H1 (cell line): ENCODE measurements around the gene ABHD16A. TPM values are rescaled to one million over a fixed set of nuclear protein-coding genes. Genes with fewer than 3 reads are reported as not detected.
A peak's percentile ranks its signal among the peaks of the same experiment; 100 is the strongest.

Source experiments
- CTCF ChIA-PET: fragments of 300-600 bp; sonication (Branson Sonifier 250); formaldehyde crosslinking; loops from one replicate; lab custom pipeline; 2021; ENCODE audit not compliant: partially characterized antibody; lab: Charles Lee
- POLR2A ChIA-PET: fragments of 300-600 bp; sonication (Branson Sonifier 250); formaldehyde crosslinking; loops from one replicate; lab custom pipeline; 2021; ENCODE audit warnings: inconsistent platforms; ENCODE audit not compliant: partially characterized antibody; lab: Charles Lee
- DNase-seq, 2 experiments: peaks; one replicate each; pipeline versions ENCODE4 v3.0.0 to v3.0.0-alpha.2; 2010 to 2022; ENCODE audit warnings: low spot score in 2 of 2, low read depth in 1 of 2, mixed read lengths in 1 of 2
- FAIRE-seq: peaks from 2 replicates; lab custom pipeline; 2011; peaks lifted over from hg19 to GRCh38; lab: Jason Lieb, UNC
- H2AFZ ChIP-seq: 2 replicates; pipeline ENCODE4 v1.8.1; 2012; ENCODE audit warnings: low read length, inconsistent platforms
- H2AK5ac ChIP-seq: 2 replicates; pipeline ENCODE4 v1.6.1; 2013; ENCODE audit warnings: low read depth, low read length
- H2BK120ac ChIP-seq: replicated peaks from 2 replicates; pipeline ENCODE3; 2013; ENCODE audit warnings: low read depth, low read length, inconsistent platforms
- H2BK12ac ChIP-seq: 2 replicates; pipeline ENCODE4 v1.6.1; 2013; ENCODE audit warnings: low read depth, low read length
- H2BK15ac ChIP-seq: 2 replicates; pipeline ENCODE4 v1.6.1; 2013; ENCODE audit warnings: low read length
- H2BK20ac ChIP-seq: 2 replicates; pipeline ENCODE4 v1.6.1; 2013; ENCODE audit warnings: low read length
- H2BK5ac ChIP-seq: 2 replicates; pipeline ENCODE4 v1.6.1; 2013; ENCODE audit warnings: low read depth, low read length
- H3K14ac ChIP-seq: 2 replicates; pipeline ENCODE4 v1.6.1; 2013; ENCODE audit warnings: inconsistent platforms; ENCODE audit not compliant: insufficient read length
- H3K18ac ChIP-seq: 2 replicates; pipeline ENCODE4 v1.6.1; 2013; ENCODE audit warnings: low read length; ENCODE audit errors: extremely low read depth
- H3K23ac ChIP-seq: 2 replicates; pipeline ENCODE4 v1.6.1; 2013; ENCODE audit warnings: inconsistent platforms; ENCODE audit not compliant: insufficient read length
- H3K23me2 ChIP-seq: 2 replicates; pipeline ENCODE4 v1.6.1; 2013; ENCODE audit warnings: low read depth, low read length
- H3K27ac ChIP-seq: 2 replicates; pipeline ENCODE4 v1.6.1; 2011; ENCODE audit warnings: low read depth, low read length, inconsistent platforms
- H3K27me3 ChIP-seq, 4 experiments: replicated peaks in 1 of 4; 1 replicate in 1 of 4; 2 replicates in 3 of 4; pipeline versions ENCODE4 v1.6.1 to v1.8.1; 2011 to 2013; ENCODE audit warnings: low read length in 3 of 4, mild to moderate bottlenecking in 3 of 4, inconsistent platforms in 2 of 4, mixed read lengths in 2 of 4, moderate library complexity in 1 of 4; ENCODE audit not compliant: control insufficient read depth in 3 of 4, insufficient read depth in 3 of 4; ENCODE audit errors: extremely low read depth in 1 of 4
- H3K36me3 ChIP-seq, 4 experiments: 2 replicates each; pipeline versions ENCODE4 v1.6.1 to v1.8.1; 2011 to 2013; ENCODE audit warnings: mild to moderate bottlenecking in 4 of 4, low read length in 3 of 4, moderate library complexity in 2 of 4, control low read depth in 1 of 4, inconsistent platforms in 1 of 4; ENCODE audit not compliant: insufficient read depth in 4 of 4, control insufficient read depth in 2 of 4
- H3K4ac ChIP-seq: replicated peaks from 2 replicates; pipeline ENCODE3; 2013; ENCODE audit warnings: low read length, low read depth, mixed read lengths, inconsistent platforms; ENCODE audit not compliant: insufficient read length
- H3K4me1 ChIP-seq, 4 experiments: replicated peaks in 1 of 4; 1 replicate in 1 of 4; 2 replicates in 3 of 4; pipeline versions ENCODE4 v1.6.1 to v1.8.1; 2011 to 2013; ENCODE audit warnings: low read length in 3 of 4, inconsistent platforms in 2 of 4, mixed read lengths in 1 of 4; ENCODE audit not compliant: insufficient read depth in 4 of 4, control insufficient read depth in 3 of 4
- H3K4me2 ChIP-seq, 2 experiments: 2 replicates each; pipeline versions ENCODE4 v1.6.1 to v1.8.1; 2011 to 2013; ENCODE audit warnings: low read depth in 2 of 2, low read length in 2 of 2, control low read depth in 1 of 2, inconsistent platforms in 1 of 2, mild to moderate bottlenecking in 1 of 2; ENCODE audit not compliant: insufficient read depth in 1 of 2
- H3K4me3 ChIP-seq, 4 experiments: fragments of 200-600, 300-600 bp in 1 of 4; sonication (generic), shearing (Covaris generic), sonication (Bioruptor Twin) in 1 of 4; 2 replicates each; pipeline versions ENCODE4 v1.5.1 to v1.8.1; 2011 to 2016; ENCODE audit warnings: low read length in 4 of 4, low read depth in 3 of 4, control low read depth in 2 of 4, inconsistent platforms in 2 of 4, mild to moderate bottlenecking in 2 of 4, mixed read lengths in 1 of 4, moderate library complexity in 1 of 4; ENCODE audit not compliant: insufficient read depth in 2 of 4; ENCODE audit errors: extremely low read depth in 1 of 4
- H3K56ac ChIP-seq: replicated peaks from 2 replicates; pipeline ENCODE3; 2013; ENCODE audit warnings: low read depth, mild to moderate bottlenecking, mixed read lengths, low read length, inconsistent platforms; ENCODE audit not compliant: insufficient read length
- H3K79me1 ChIP-seq: 2 replicates; pipeline ENCODE4 v1.6.1; 2013; ENCODE audit warnings: low read depth, low read length, control low read depth
- H3K79me2 ChIP-seq, 2 experiments: 2 replicates each; pipeline versions ENCODE4 v1.6.1 to v1.8.1; 2012 to 2013; ENCODE audit warnings: low read length in 2 of 2, mild to moderate bottlenecking in 2 of 2, inconsistent platforms in 1 of 2; ENCODE audit not compliant: insufficient read depth in 2 of 2, control insufficient read depth in 1 of 2
- H3K9ac ChIP-seq, 4 experiments: replicated peaks in 1 of 4; 1 replicate in 1 of 4; 2 replicates in 3 of 4; pipeline versions ENCODE4 v1.6.1 to v1.8.1; 2011 to 2013; ENCODE audit warnings: low read depth in 3 of 4, low read length in 3 of 4, control low read depth in 2 of 4, mild to moderate bottlenecking in 2 of 4, moderate library complexity in 2 of 4, inconsistent platforms in 1 of 4; ENCODE audit errors: extremely low read depth in 1 of 4
- H3K9me3 ChIP-seq, 2 experiments: 2 replicates each; pipeline versions ENCODE4 v1.6.1 to v1.8.1; 2012 to 2013; ENCODE audit warnings: mild to moderate bottlenecking in 2 of 2, moderate library complexity in 2 of 2, control low read depth in 1 of 2, inconsistent platforms in 1 of 2, low read depth in 1 of 2, low read length in 1 of 2, mixed read lengths in 1 of 2; ENCODE audit not compliant: insufficient read depth in 2 of 2
- H4K20me1 ChIP-seq, 2 experiments: replicated peaks in 1 of 2; 2 replicates each; pipeline versions ENCODE3 to v1.8.1; 2011 to 2013; ENCODE audit warnings: inconsistent platforms in 2 of 2, low read length in 2 of 2, mild to moderate bottlenecking in 1 of 2; ENCODE audit not compliant: insufficient read depth in 2 of 2, control insufficient read depth in 1 of 2
- H4K5ac ChIP-seq: 2 replicates; pipeline ENCODE4 v1.6.1; 2013; ENCODE audit warnings: low read length, low read depth, mixed read lengths, inconsistent platforms; ENCODE audit not compliant: insufficient read length
- H4K8ac ChIP-seq: 2 replicates; pipeline ENCODE4 v1.8.0; 2013; ENCODE audit warnings: mild to moderate bottlenecking, moderate library complexity, low read length, inconsistent platforms; ENCODE audit not compliant: insufficient read depth; ENCODE audit errors: extremely low read depth
- H4K91ac ChIP-seq: replicated peaks from 2 replicates; pipeline ENCODE3; 2013; ENCODE audit warnings: low read length, mixed read lengths, inconsistent platforms; ENCODE audit not compliant: insufficient read length
- CBX5 ChIP-seq: fragments of 300-800, 300-1000 bp; sonication (generic); IDR thresholded peaks from 2 replicates; pipeline ENCODE4 v1.7.1; 2016; ENCODE audit warnings: antibody characterized with exemption, low read length, low read depth
- NRF1 ChIP-seq: IDR thresholded peaks from 2 replicates; pipeline ENCODE4 v1.6.1; 2011; ENCODE audit warnings: mild to moderate bottlenecking, low read depth, low read length, improper control_type of control experiment
- RBBP5 ChIP-seq: IDR thresholded peaks from 2 replicates; pipeline ENCODE4 v1.7.1; 2012; ENCODE audit warnings: low read depth, mild to moderate bottlenecking, inconsistent platforms, low read length, moderate library complexity, borderline replicate concordance
- SIN3A ChIP-seq, 2 experiments: IDR thresholded peaks in 1 of 2; conservative IDR thresholded peaks in 1 of 2; 2 replicates each; pipeline ENCODE4 v1.6.1; 2011 to 2012; ENCODE audit warnings: low read length in 2 of 2, improper control_type of control experiment in 1 of 2, low read depth in 1 of 2, mild to moderate bottlenecking in 1 of 2
- SIRT6 ChIP-seq: IDR thresholded peaks from one replicate; pipeline ENCODE4 v1.7.1; 2012; ENCODE audit warnings: low read length, inconsistent platforms
- SP1 ChIP-seq: IDR thresholded peaks from 2 replicates; pipeline ENCODE4 v1.6.1; 2011; ENCODE audit warnings: low read depth, low read length
- SP2 ChIP-seq: IDR thresholded peaks from 2 replicates; pipeline ENCODE4 v1.6.1; 2012; ENCODE audit warnings: mild to moderate bottlenecking, low read length, inconsistent platforms
- SRF ChIP-seq: IDR thresholded peaks from 2 replicates; pipeline ENCODE4 v1.6.1; 2011; ENCODE audit warnings: mild to moderate bottlenecking, low read depth, low read length, moderate library complexity
- TCF12 ChIP-seq: IDR thresholded peaks from 2 replicates; pipeline ENCODE4 v1.6.1; 2011; ENCODE audit warnings: low read depth, mild to moderate bottlenecking, low read length
- WGBS, 2 experiments: shearing (Covaris generic) in 1 of 2; methylation state at CpG; one replicate each; pipeline versions ENCODE4 v1.1.6 to v1.1.7; 2013 to 2015; ENCODE audit warnings: low lambda C conversion rate in 2 of 2, mixed read lengths in 2 of 2, inconsistent platforms in 1 of 2, low coverage in 1 of 2, missing lambda C conversion rate in 1 of 2; ENCODE audit not compliant: insufficient replicate concordance in 2 of 2, insufficient coverage in 1 of 2, insufficient read length in 1 of 2; ENCODE audit errors: extremely low coverage in 1 of 2, missing lambda C conversion rate in 1 of 2; 5-methylcytosine and 5-hydroxymethylcytosine counted together
- polyA plus RNA-seq, 7 experiments: library from polyadenylated mRNA; depleted of rRNA in 3 of 7; stranded (reverse) in 5 of 7; unstranded in 2 of 7; fragments of >200 nt in 5 of 7; fragments of 200-250 nt in 2 of 7; gene quantifications; 1 replicate in 5 of 7; 2 replicates in 1 of 7; 4 replicates in 1 of 7; pipeline versions ENCODE4 v1.2.1 to v1.2.3, GENCODE V29; 2011 to 2013; ENCODE audit warnings: missing spikeins in 2 of 7, mixed read lengths in 2 of 7
- total RNA-seq: library from RNA; stranded (reverse); fragmentation: NEBNext Ultra II Directional; extraction: Animal tissue kit (Norgen Biotek cat#: 25700); gene quantifications from 2 replicates; pipeline ENCODE4 v1.2.1, GENCODE V29; 2021

ABHD16A gene
- total and polyA plus RNA-seq, 2 of the 8 experiments (the other 6 are each of a cell fraction or from before 2014, with no cell fraction given) = 32.9 to 40.2 TPM

GRCh38 chr6:31652925-31653724, 50.0 kb downstream of the ABHD16A start:
- Histone ChIP-seq H3K9ac (peak overlapping the region; percentile 73 to 98 (median 97)), H3K36me3 (peaks cover 8 to 23% (median 13%) of the 10 kb centered on the region in 4 experiments; a peak in 7 of 8 replicates), H4K5ac (peak overlapping the region; percentile 64), H4K20me1 (peaks cover 0 to 2% of the 10 kb centered on the region in 2 experiments), H3K23me2 (peaks cover 8% of the 10 kb centered on the region), H3K4me2 (peak overlapping the region; percentile 69 to 83), H3K56ac (peak overlapping the region; percentile 54), H3K27me3 (no peaks in the 10 kb centered on the region), H4K91ac (peak overlapping the region; percentile 88), H2BK120ac (no peak overlapping the region), H2AFZ (0 out of 2 replicates have a peak overlapping the region, but pooled peaks have one; percentile 47), H3K79me2 (peaks cover 4 to 35% of the 10 kb centered on the region in 2 experiments; a peak in 3 of 4 replicates), H3K23ac (no peak overlapping the region), H2BK5ac (peak overlapping the region; percentile 100), H3K4me3 (peak overlapping the region; percentile 82 to 94 (median 92)), H3K79me1 (peaks cover 6% of the 10 kb centered on the region), H2AK5ac (no peak overlapping the region; the same call in 1 of the 2 replicates), H2BK15ac (no peak overlapping the region), H3K4me1 (peaks cover 0 to 5% (median under 1%) of the 10 kb centered on the region in 4 experiments; a peak in 2 of 7 replicates), H3K27ac (peak overlapping the region; percentile 99), H2BK12ac (peak overlapping the region; percentile 99), H3K4ac (peak overlapping the region; percentile 8), H3K9me3 (no peaks in the 10 kb centered on the region), H3K14ac (no peak overlapping the region), H4K8ac (peak overlapping the region; percentile 93; the same call in 1 of the 2 replicates), H2BK20ac (peak overlapping the region; percentile 96; the same call in 1 of the 2 replicates), H3K18ac (peak overlapping the region; percentile 100)
- DNase-seq (peak in 1 of 2 experiments; percentile 76), FAIRE-seq (no peak)
- WGBS, 2 experiments = 17% methylated on average over 37 of the region's 37 CpGs; no CpG with 5 or more reads in 1 of the 2 experiments
- ChIA-PET POLR2A (interaction anchor here (0.5 to 25.5 kb wide), 35 partner anchors 11 to 306 kb away, joined by 3 to 883 read pairs (median 6); partner anchors contain the start of genes AIF1, ATP6V1G2, C6orf47 and CLIC1), CTCF (interaction anchor here (0.6 to 5.2 kb wide), 20 partner anchors 7 to 270 kb away, joined by 3 to 38 read pairs (median 4); partner anchors contain the start of genes ATP6V1G2, C6orf47, CSNK2B and GPANK1)
- TF ChIP-seq TCF12 = no peak
- TF ChIP-seq SRF = no peak
- peak; percentile 7 to 9; a peak in 1 of 4 replicates for TF ChIP-seq SIN3A (conservative IDR thresholded peaks at IDR 0.05 in 1 of 2, IDR thresholded peaks at IDR 0.05 in 1 of 2; ENCODE audit: low read depth in 1 of 2, low read length in 2 of 2)
- no peak for TF ChIP-seq RBBP5
- TF ChIP-seq CBX5 = no peak
- TF ChIP-seq NRF1 = no peak
- no peak for TF ChIP-seq SIRT6
- TF ChIP-seq SP2 = no peak
- 0 out of 2 replicates have a peak, but pooled peaks have one; percentile 7 for TF ChIP-seq SP1
